IMR-90 (cell line): ENCODE measurements around the gene TENT4B. TPM values are rescaled to one million over a fixed set of nuclear protein-coding genes. Genes with fewer than 3 reads are reported as not detected.

Source experiments
- MXI1 ChIP-seq: IDR thresholded peaks from 2 replicates; pipeline ENCODE4 v1.6.1; 2012; ENCODE audit warnings: low read depth, mild to moderate bottlenecking, low read length, moderate library complexity, borderline replicate concordance
- RAD21 ChIP-seq: IDR thresholded peaks from 2 replicates; pipeline ENCODE4 v1.6.1; 2012; ENCODE audit warnings: low read length, improper control_type of control experiment
- RCOR1 ChIP-seq: IDR thresholded peaks from 2 replicates; pipeline ENCODE4 v1.6.1; 2012; ENCODE audit warnings: mild to moderate bottlenecking, low read length, improper control_type of control experiment; ENCODE audit not compliant: insufficient replicate concordance
- RFX5 ChIP-seq: IDR thresholded peaks from 2 replicates; pipeline ENCODE4 v1.8.0; 2012; ENCODE audit warnings: low read depth, mild to moderate bottlenecking, low read length, moderate library complexity
- polyA plus RNA-seq, 3 experiments: library from polyadenylated mRNA; depleted of rRNA; stranded (reverse); fragments of >200 nt; gene quantifications; 2 replicates each; pipeline ENCODE4 v1.2.3, GENCODE V29; 2012; ENCODE audit warnings: low replicate concordance in 1 of 3
- total RNA-seq: library from RNA; depleted of rRNA; stranded (reverse); fragments of >200 nt; gene quantifications from 2 replicates; pipeline ENCODE4 v1.2.3, GENCODE V29; 2012
- TF ChIP-seq, protein P1 (sequence below): fragments of 150-350 bp; IDR thresholded peaks from 2 replicates; pipeline ENCODE4 v1.6.1; 2017; ENCODE audit warnings: mild to moderate bottlenecking, antibody characterized with exemption, low read length, low read depth

TENT4B gene
- total and polyA plus RNA-seq, 2 of the 4 experiments (the other 2 are of a cell fraction): 4.1 to 7.0 TPM

DNA sequence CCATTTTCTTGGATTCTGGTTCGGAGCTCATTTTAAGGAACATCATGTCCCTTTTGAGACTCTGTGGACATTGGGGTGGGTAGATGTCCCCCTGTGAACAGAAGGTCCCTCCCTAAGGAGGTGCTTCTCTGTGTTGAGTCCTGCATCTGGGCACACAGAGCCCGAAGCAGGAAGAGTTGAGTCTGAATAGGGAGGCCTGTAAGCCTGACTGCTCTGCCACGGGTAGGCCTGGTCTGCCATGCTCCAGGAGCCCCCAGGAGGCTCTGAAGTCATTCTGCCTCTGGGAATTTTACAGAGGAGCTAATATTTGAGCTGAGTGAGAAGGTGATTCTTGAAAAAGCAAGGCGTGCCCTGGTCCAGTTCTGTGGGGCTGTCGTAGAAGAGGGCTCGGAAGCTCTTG is 50.6 kb downstream of the TENT4B start (continued):
- TF ChIP-seq RFX5: no peak
- TF ChIP-seq, protein P1, sequence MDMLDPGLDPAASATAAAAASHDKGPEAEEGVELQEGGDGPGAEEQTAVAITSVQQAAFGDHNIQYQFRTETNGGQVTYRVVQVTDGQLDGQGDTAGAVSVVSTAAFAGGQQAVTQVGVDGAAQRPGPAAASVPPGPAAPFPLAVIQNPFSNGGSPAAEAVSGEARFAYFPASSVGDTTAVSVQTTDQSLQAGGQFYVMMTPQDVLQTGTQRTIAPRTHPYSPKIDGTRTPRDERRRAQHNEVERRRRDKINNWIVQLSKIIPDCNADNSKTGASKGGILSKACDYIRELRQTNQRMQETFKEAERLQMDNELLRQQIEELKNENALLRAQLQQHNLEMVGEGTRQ: no peak
- TF ChIP-seq MXI1: no peak
- TF ChIP-seq RAD21: no peak
- no peak for TF ChIP-seq RCOR1
